H9 (cell line): Measurements from ENCODE around the gene PDCL3. TPM values are rescaled to one million over a fixed set of nuclear protein-coding genes. Genes with fewer than 3 reads are reported as not detected.

Experiments used
- DNase-seq: peaks from one replicate; pipeline ENCODE4 v3.0.0-alpha.2; 2017
- H2AFZ ChIP-seq: one replicate; pipeline ENCODE4 v1.6.1; 2013; ENCODE audit warnings: mild to moderate bottlenecking, low read length, control low read depth, moderate library complexity
- H2AK5ac ChIP-seq: 2 replicates; pipeline ENCODE4 v1.6.1; 2013; ENCODE audit warnings: low read length, control low read depth, mixed read lengths; ENCODE audit not compliant: insufficient read length
- H2BK120ac ChIP-seq: one replicate; pipeline ENCODE4 v1.6.1; 2013; ENCODE audit warnings: low read depth, mild to moderate bottlenecking, low read length, control low read depth, inconsistent platforms; ENCODE audit not compliant: poor library complexity, severe bottlenecking
- H2BK12ac ChIP-seq: 2 replicates; pipeline ENCODE4 v1.6.1; 2013; ENCODE audit warnings: low read length, control low read depth, mixed read lengths, low read depth; ENCODE audit not compliant: insufficient read length
- H2BK15ac ChIP-seq: 2 replicates; pipeline ENCODE4 v1.6.1; 2013; ENCODE audit warnings: low read depth, low read length, control low read depth
- H2BK20ac ChIP-seq: one replicate; pipeline ENCODE4 v1.6.1; 2013; ENCODE audit warnings: low read depth, mild to moderate bottlenecking, low read length, control low read depth, inconsistent platforms; ENCODE audit not compliant: poor library complexity, severe bottlenecking
- H2BK5ac ChIP-seq: 2 replicates; pipeline ENCODE4 v1.6.1; 2013; ENCODE audit warnings: low read length, control low read depth, mixed read lengths; ENCODE audit not compliant: insufficient read length
- H3K14ac ChIP-seq: 2 replicates; pipeline ENCODE4 v1.6.1; 2013; ENCODE audit warnings: low read length, control low read depth; ENCODE audit not compliant: insufficient read depth
- H3K18ac ChIP-seq: 2 replicates; pipeline ENCODE4 v1.6.1; 2013; ENCODE audit warnings: low read depth, mild to moderate bottlenecking, mixed read lengths, low read length, control low read depth; ENCODE audit not compliant: insufficient read length
- H3K23ac ChIP-seq: 2 replicates; pipeline ENCODE4 v1.6.1; 2013; ENCODE audit warnings: low read length, control low read depth, mixed read lengths, low read depth; ENCODE audit not compliant: insufficient read length
- H3K23me2 ChIP-seq: 2 replicates; pipeline ENCODE4 v1.6.1; 2013; ENCODE audit warnings: low read depth, mild to moderate bottlenecking, mixed read lengths, low read length, control low read depth; ENCODE audit not compliant: insufficient read length, poor library complexity, severe bottlenecking
- H3K27ac ChIP-seq: 2 replicates; pipeline ENCODE4 v1.5.1; 2013; ENCODE audit warnings: low read length, control low read depth, mixed read lengths, low read depth; ENCODE audit not compliant: insufficient read length
- H3K27me3 ChIP-seq: 2 replicates; pipeline ENCODE4 v1.6.1; 2013; ENCODE audit warnings: low read length, control low read depth, inconsistent platforms; ENCODE audit not compliant: insufficient read depth
- H3K4ac ChIP-seq: 2 replicates; pipeline ENCODE4 v1.6.1; 2013; ENCODE audit warnings: low read depth, mild to moderate bottlenecking, control low read depth, inconsistent platforms, low read length, moderate library complexity
- H3K4me1 ChIP-seq: 2 replicates; pipeline ENCODE4 v1.6.1; 2013; ENCODE audit warnings: low read length, control low read depth, inconsistent platforms; ENCODE audit not compliant: insufficient read depth
- H3K4me2 ChIP-seq: 2 replicates; pipeline ENCODE4 v1.6.1; 2013; ENCODE audit warnings: low read length, control low read depth, mixed read lengths; ENCODE audit not compliant: insufficient read length, insufficient read depth
- H3K56ac ChIP-seq: 2 replicates; pipeline ENCODE4 v1.6.1; 2013; ENCODE audit warnings: low read depth, mild to moderate bottlenecking, mixed read lengths, low read length, control low read depth; ENCODE audit not compliant: insufficient read length
- H3K79me1 ChIP-seq: 2 replicates; pipeline ENCODE4 v1.6.1; 2013; ENCODE audit warnings: low read depth, mild to moderate bottlenecking, moderate library complexity, low read length, control low read depth, inconsistent platforms; ENCODE audit not compliant: insufficient read depth, poor library complexity, severe bottlenecking
- H3K79me2 ChIP-seq: 2 replicates; pipeline ENCODE4 v1.6.1; 2013; ENCODE audit warnings: low read length, control low read depth, inconsistent platforms; ENCODE audit not compliant: insufficient read depth
- H3K9ac ChIP-seq: 2 replicates; pipeline ENCODE4 v1.6.1; 2013; ENCODE audit warnings: low read length, control low read depth, mixed read lengths; ENCODE audit not compliant: insufficient read length; ENCODE audit errors: extremely low read depth
- H3K9me3 ChIP-seq: one replicate; pipeline ENCODE4 v1.6.1; 2013; ENCODE audit warnings: low read depth, low read length, inconsistent platforms; ENCODE audit not compliant: control insufficient read depth
- H3T11ph ChIP-seq: one replicate; pipeline ENCODE4 v1.6.1; 2013; ENCODE audit warnings: mild to moderate bottlenecking, low read length, control low read depth, inconsistent platforms
- H4K20me1 ChIP-seq: one replicate; pipeline ENCODE4 v1.6.1; 2013; ENCODE audit not compliant: control insufficient read depth, insufficient read length, insufficient read depth
- H4K5ac ChIP-seq: 2 replicates; pipeline ENCODE4 v1.6.1; 2013; ENCODE audit warnings: low read depth, mild to moderate bottlenecking, mixed read lengths, low read length, control low read depth; ENCODE audit not compliant: insufficient read length
- H4K8ac ChIP-seq: replicated peaks from 2 replicates; pipeline ENCODE4 v1.6.1; 2013; ENCODE audit warnings: low read length, control low read depth, mixed read lengths, low read depth; ENCODE audit not compliant: insufficient read length
- H4K91ac ChIP-seq: 2 replicates; pipeline ENCODE4 v1.6.1; 2013; ENCODE audit warnings: low read depth, mild to moderate bottlenecking, moderate library complexity, mixed read lengths, low read length, control low read depth; ENCODE audit not compliant: insufficient read length
- H3K27ac Mint-ChIP-seq, 3 experiments: 2 replicates in 2 of 3; 3 replicates in 1 of 3; pipeline ENCODE4 v1.8.0; 2020 to 2021; ENCODE audit warnings: mixed read lengths in 3 of 3, mild to moderate bottlenecking in 1 of 3, moderate library complexity in 1 of 3
- H3K27me3 Mint-ChIP-seq: 2 replicates; pipeline ENCODE4 v1.8.0; 2021; ENCODE audit warnings: low read depth, mild to moderate bottlenecking, moderate library complexity, mixed read lengths
- H3K36me3 Mint-ChIP-seq, 3 experiments: 2 replicates in 2 of 3; 3 replicates in 1 of 3; pipeline ENCODE4 v1.8.0; 2020 to 2021; ENCODE audit warnings: low read depth in 3 of 3, mixed read lengths in 3 of 3; ENCODE audit not compliant: insufficient read depth in 1 of 3
- H3K4me1 Mint-ChIP-seq, 2 experiments: 2 replicates each; pipeline ENCODE4 v1.8.0; 2020; ENCODE audit warnings: mixed read lengths in 2 of 2
- H3K4me3 Mint-ChIP-seq, 2 experiments: 2 replicates in 1 of 2; 3 replicates in 1 of 2; pipeline ENCODE4 v1.8.0; 2020 to 2021; ENCODE audit warnings: mild to moderate bottlenecking in 2 of 2, mixed read lengths in 2 of 2, moderate library complexity in 1 of 2
- H3K9me3 Mint-ChIP-seq, 2 experiments: 2 replicates in 1 of 2; 3 replicates in 1 of 2; pipeline ENCODE4 v1.8.0; 2020; ENCODE audit warnings: mild to moderate bottlenecking in 2 of 2, mixed read lengths in 2 of 2, moderate library complexity in 1 of 2
- CTCF ChIP-seq: fragments of 200-600 bp; sonication (generic); conservative IDR thresholded peaks from 3 replicates; pipeline ENCODE4 v1.8.0; 2021; ENCODE audit warnings: antibody characterized with exemption, mild to moderate bottlenecking
- WGBS: extraction: QIAGEN DNeasy Blood & Tissue Kit; methylation state at CpG from one replicate; pipeline ENCODE4 v1.1.7; 2013; ENCODE audit warnings: missing lambda C conversion rate, low lambda C conversion rate, mixed read lengths; ENCODE audit not compliant: insufficient read length; ENCODE audit errors: extremely low coverage; 5-methylcytosine and 5-hydroxymethylcytosine counted together
- total RNA-seq: library from RNA; stranded (reverse); gene quantifications from 2 replicates; pipeline ENCODE4 v1.2.1, GENCODE V29; 2021

PDCL3 gene
- total RNA-seq, 1 experiment from 2014 or later: 39.4 TPM

DNA sequence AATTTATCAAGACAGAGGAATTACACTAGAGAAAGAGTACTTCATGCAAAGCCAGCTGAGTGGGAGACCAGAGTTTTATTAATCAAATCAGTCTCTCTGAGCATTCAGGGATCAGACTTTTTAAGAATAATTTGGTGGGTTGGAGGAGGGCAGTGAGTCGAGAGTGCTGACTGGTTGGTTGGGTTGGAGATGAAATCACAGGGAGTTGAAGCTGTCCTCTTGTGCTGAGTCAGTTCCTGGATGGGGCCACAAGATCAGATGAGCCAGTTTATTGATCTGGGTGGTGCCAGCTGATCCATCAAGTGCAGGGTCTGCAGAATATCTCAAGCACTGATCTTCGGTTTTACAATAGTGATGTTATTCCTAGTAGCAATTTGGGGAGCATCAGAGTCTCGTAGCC, 21.4 kb upstream of the PDCL3 start:
- WGBS: no CpG with 5 or more reads among the region's 3 CpGs
- peaks cover 2 to 22% (median 4%) of the 10 kb centered on the region in 3 experiments for H3K36me3 Mint-ChIP-seq
- Histone ChIP-seq H2BK120ac (no peak overlapping the region), H2BK5ac (no peak overlapping the region), H4K8ac (no peak overlapping the region), H3K4me1 (no peaks in the 10 kb centered on the region; the same call in 1 of the 2 replicates), H2AK5ac (no peak overlapping the region), H2AFZ (no peak overlapping the region), H3K23ac (no peak overlapping the region), H4K91ac (no peak overlapping the region), H3K9me3 (peaks cover 9% of the 10 kb centered on the region), H3K23me2 (no peaks in the 10 kb centered on the region), H3K14ac (no peak overlapping the region), H3K4ac (no peak overlapping the region), H3K79me1 (no peaks in the 10 kb centered on the region), H4K20me1 (no peaks in the 10 kb centered on the region), H3K18ac (no peak overlapping the region), H3K9ac (no peak overlapping the region), H3K56ac (no peak overlapping the region), H4K5ac (no peak overlapping the region), H2BK20ac (no peak overlapping the region), H2BK12ac (no peak overlapping the region), H2BK15ac (no peak overlapping the region), H3T11ph (no peak overlapping the region), H3K79me2 (0 out of 2 replicates have a peak, but pooled peaks cover 3% of the 10 kb centered on the region), H3K4me2 (no peak overlapping the region), H3K27ac (no peak overlapping the region), H3K27me3 (no peaks in the 10 kb centered on the region)
- no peak overlapping the region for H3K4me3 Mint-ChIP-seq
- no peak overlapping the region for H3K27ac Mint-ChIP-seq
- H3K9me3 Mint-ChIP-seq: peaks cover 21% of the 10 kb centered on the region in 2 experiments
- no peak for TF ChIP-seq CTCF
- peaks cover 9 to 11% of the 10 kb centered on the region in 2 experiments; a peak in 3 of 4 replicates for H3K4me1 Mint-ChIP-seq
- no peak for DNase-seq
- H3K27me3 Mint-ChIP-seq: peaks cover 2% of the 10 kb centered on the region; the same call in 1 of the 2 replicates
